Omental fat pad (tissue), 4 donors: ENCODE data around the gene KCNQ1OT1. TPM values are rescaled to one million over a fixed set of nuclear protein-coding genes. Genes with fewer than 3 reads are reported as not detected.

Experiments used
- ATAC-seq: fragments of 150-250 bp; one replicate; pipeline ENCODE4 v1.9.1; 2016; ENCODE audit warnings: mild to moderate bottlenecking, moderate library complexity; ENCODE audit not compliant: low FRiP score
- DNase-seq: peaks from one replicate; pipeline ENCODE4 v3.0.0-alpha.2; 2019; ENCODE audit warnings: low spot score
- total RNA-seq, 4 donors: library from RNA; depleted of rRNA; stranded (reverse); fragments of >200 nt; gene quantifications; one replicate each; pipeline ENCODE4 v1.1.0, GENCODE V29; 2016
- TF ChIP-seq, protein P1 (sequence below), 3 donors: fragments of 450-650 bp; IDR thresholded peaks; one replicate each; pipeline ENCODE4 v1.5.1; 2016 to 2017; ENCODE audit warnings: antibody characterized with exemption in 3 of 3, mild to moderate bottlenecking in 3 of 3, moderate library complexity in 2 of 3

KCNQ1OT1 gene
- total RNA-seq, 4 donors from 2014 or later: 3.4 to 9.7 (median 6.2) TPM

DNA sequence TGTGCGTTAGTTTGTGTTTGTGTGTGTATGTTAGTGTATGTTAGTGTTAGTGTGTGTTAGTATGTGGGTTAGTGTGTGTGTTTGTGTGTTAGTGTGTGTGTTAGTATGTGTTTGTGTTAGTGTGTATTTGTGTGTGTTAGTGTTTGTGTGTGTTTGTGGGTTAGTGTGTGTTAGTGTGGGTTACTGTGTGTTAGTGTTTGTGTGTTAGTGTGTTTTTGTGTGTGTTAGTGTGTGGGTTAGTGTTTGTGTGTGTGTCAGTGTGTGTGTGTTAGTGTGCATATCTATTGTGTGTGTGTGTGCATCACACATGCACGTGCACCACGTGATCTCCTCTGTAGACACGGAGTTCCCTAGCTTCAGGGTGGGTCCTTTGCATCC is 115.4 kb downstream of the KCNQ1OT1 start:
- TF ChIP-seq, protein P1, sequence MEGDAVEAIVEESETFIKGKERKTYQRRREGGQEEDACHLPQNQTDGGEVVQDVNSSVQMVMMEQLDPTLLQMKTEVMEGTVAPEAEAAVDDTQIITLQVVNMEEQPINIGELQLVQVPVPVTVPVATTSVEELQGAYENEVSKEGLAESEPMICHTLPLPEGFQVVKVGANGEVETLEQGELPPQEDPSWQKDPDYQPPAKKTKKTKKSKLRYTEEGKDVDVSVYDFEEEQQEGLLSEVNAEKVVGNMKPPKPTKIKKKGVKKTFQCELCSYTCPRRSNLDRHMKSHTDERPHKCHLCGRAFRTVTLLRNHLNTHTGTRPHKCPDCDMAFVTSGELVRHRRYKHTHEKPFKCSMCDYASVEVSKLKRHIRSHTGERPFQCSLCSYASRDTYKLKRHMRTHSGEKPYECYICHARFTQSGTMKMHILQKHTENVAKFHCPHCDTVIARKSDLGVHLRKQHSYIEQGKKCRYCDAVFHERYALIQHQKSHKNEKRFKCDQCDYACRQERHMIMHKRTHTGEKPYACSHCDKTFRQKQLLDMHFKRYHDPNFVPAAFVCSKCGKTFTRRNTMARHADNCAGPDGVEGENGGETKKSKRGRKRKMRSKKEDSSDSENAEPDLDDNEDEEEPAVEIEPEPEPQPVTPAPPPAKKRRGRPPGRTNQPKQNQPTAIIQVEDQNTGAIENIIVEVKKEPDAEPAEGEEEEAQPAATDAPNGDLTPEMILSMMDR (IDR thresholded peaks at IDR 0.05): no peak
- ATAC-seq (no peak), DNase-seq (no peak)

DNA sequence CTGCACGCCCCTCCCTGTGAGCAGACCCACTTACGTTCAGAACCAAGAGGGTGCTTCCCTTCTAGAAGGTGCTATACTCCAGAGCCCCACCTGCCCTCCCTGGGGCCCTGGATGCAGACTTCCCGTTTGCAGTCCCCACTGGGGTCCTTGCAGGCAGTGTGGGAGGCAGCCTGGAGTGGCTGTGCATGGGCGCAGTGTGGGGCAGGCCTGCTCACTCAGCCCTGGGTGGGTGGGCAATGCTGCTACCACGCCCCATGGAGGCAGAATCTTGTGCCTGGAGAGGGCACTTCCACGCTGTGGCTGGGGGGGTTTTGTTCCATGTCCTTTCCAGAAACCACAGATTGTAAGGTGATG is 116.2 kb downstream of the KCNQ1OT1 start:
- TF ChIP-seq, protein P1 (IDR thresholded peaks at IDR 0.05): no peak
- no peak for ATAC-seq
- no peak for DNase-seq

DNA sequence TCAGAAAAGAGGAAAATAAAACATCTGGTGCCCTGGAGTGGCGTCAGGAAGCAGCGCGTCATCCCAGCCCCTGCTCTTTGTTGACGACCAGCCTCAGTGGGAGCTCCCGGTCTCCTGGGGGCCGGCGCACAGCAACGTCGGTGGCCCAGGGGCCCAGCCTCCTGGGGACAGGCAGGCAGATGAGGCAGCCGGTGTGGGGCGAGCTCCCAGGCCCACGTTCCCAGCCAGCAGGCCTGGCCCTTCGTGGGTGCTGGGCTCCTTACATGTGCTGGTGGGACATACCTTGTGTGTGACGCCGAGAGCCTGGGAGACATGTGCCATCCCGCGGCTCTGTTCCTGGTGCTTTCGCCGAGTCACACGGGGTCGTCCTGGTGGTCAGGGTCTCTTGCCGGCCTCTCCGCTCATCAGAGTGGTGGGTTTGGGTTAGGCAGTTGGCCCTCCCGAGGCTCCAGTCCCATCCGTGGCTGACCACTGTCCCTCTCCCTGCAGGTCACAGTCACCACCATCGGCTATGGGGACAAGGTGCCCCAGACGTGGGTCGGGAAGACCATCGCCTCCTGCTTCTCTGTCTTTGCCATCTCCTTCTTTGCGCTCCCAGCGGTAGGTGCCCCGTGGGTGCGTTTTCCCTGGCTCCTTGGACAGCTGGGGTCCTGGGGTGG is 116.7 kb downstream of the KCNQ1OT1 start:
- TF ChIP-seq, protein P1 (IDR thresholded peaks at IDR 0.05): no peak
- DNase-seq (peak; percentile 2), ATAC-seq (no peak)

DNA sequence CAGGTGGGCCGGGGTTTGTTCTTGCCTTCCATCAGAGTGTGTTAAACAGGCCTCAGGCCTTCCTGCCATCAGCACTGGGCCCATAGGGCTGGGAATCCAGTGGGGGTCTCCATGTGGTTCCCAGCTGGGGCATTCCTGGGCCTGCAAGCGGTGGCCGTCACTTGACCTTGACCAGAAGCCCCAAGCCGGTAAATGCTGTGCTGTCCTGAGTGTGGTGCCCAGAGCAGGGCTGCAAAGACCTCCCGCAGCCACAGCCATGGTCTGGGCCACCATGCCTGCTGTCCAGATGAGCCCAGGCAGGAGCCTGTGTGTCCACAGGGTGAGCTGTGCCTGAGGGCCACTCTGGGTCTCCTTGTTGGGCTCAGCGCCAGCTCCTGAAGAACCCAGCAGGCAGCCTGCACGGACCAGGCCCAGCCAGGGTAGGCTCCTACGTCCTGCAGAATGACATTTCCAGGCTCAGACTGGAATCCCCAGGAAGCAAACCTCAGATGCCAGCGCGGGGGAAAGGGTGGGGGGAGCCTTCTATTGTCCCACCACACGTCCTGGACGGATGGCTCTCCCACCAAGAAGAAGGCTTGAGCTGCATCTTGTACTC is 117.3 kb downstream of the KCNQ1OT1 start:
- ATAC-seq (no peak), DNase-seq (peak; percentile 15)
- TF ChIP-seq, protein P1 (IDR thresholded peaks at IDR 0.05): no peak

DNA sequence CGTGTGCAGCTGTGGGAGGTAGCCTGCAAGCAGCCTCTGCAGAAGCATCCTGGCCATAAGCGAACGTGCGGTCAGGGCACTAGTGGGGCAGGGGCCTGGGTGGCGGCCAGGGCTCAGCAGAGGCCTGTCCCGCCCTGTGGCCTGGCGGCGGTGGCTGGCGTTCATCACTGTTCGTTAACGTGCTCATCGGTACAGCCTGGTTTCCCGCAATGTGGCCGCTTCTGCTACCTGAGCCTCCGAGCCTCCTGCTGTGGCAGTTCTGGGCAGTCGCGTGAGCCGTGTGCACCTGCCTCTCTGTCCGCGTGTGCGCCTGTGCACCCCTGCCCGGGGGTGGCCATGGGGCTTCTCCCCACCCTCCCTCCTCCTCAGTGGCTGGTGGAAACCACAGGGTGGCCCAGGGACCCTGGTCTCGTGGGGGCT is 117.9 kb downstream of the KCNQ1OT1 start:
- TF ChIP-seq, protein P1 (IDR thresholded peaks at IDR 0.05): no peak
- no peak for ATAC-seq
- peak; percentile 6 for DNase-seq

DNA sequence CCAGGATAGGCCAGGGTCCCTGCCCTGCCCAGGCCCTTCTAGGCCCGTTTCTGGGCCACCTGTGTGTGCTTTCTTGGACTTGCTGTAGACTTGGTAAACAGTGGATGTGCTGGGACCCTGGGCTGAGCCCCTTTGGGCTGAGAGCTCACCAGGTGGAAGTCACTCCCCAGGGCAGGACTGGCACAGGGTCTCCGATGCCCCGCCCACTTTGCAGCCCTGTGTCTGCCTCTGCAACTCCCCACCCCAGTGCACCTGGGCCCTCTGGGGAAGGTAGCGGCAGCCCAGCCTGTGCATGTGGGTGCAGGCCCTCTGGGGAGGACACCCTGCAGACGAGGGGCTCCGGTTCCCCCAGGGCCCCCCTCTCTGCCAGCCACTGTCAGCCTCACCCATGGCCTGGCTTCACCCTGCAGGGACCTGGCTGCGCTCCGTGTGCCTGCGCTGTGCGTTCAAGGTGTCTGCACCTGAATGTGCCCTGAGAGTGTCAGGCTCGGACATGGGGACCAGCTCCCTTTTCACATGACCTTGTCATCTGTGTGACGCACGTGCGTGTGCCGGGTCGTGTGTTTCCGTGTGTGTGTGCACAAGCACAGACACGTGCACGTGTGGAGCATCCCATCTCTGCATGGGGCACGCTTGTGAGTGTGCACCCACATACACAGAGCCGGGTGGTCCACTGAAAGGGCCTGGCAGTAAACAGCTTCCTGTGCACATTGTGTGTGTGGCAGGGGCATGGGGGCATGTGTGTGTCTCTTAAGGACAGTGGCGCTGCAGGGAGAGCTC is 118.5 kb downstream of the KCNQ1OT1 start:
- peak; percentile 4 for DNase-seq
- no peak for ATAC-seq
- TF ChIP-seq, protein P1 (IDR thresholded peaks at IDR 0.05): no peak
